Activated CD4-positive, alpha-beta T cell treated with anti-CD3 and anti-CD28 coated beads, Interleukin-2, amount 10 ng/mL, durations not matched to agents 24 days and 14 days (primary cell): Measurements from ENCODE around the gene ZNF441. TPM values are rescaled to one million over a fixed set of nuclear protein-coding genes. Genes with fewer than 3 reads are reported as not detected.

ENCODE experiments used
- total RNA-seq: library from RNA; stranded (reverse); gene quantifications from 2 replicates; pipeline ENCODE4 v1.2.3, GENCODE V29; 2022

Gene ZNF441
- total RNA-seq, 1 donor from 2014 or later = 4.0 TPM

Other genes starting within 250 kb of the ZNF441 start
- 39.7 and 41.6 TPM in 2 replicates for gene ECSIT, start 237.9 kb upstream of the ZNF441 start, total RNA-seq
- not detected in 2 replicates for gene CNN1, start 228.1 kb upstream of the ZNF441 start, total RNA-seq
- 71.9 and 74.2 TPM in 2 replicates for gene ELOF1, start 207.8 kb upstream of the ZNF441 start, total RNA-seq
- gene ACP5, start 189.4 kb upstream of the ZNF441 start, total RNA-seq = 8.2 and 9.5 TPM in 2 replicates
- gene ZNF627, start 169.5 kb upstream of the ZNF441 start, total RNA-seq = 5.2 and 7.1 TPM in 2 replicates
- 2.4 and 3.0 TPM in 2 replicates for gene ZNF823, start 28.1 kb upstream of the ZNF441 start, total RNA-seq
- gene ZNF491, start 31.5 kb downstream of the ZNF441 start, total RNA-seq = 0.12 and 0.68 TPM in 2 replicates
- 7.4 and 10.5 TPM in 2 replicates for gene ZNF440, start 47.3 kb downstream of the ZNF441 start, total RNA-seq
- 3.3 and 3.9 TPM in 2 replicates for gene ZNF439, start 81.7 kb downstream of the ZNF441 start, total RNA-seq
- gene ZNF69, start 120.8 kb downstream of the ZNF441 start, total RNA-seq = 0.21 and 0.40 TPM in 2 replicates
- 12.6 and 13.4 TPM in 2 replicates for gene ZNF700, start 158.1 kb downstream of the ZNF441 start, total RNA-seq
- gene ZNF763, start 198.0 kb downstream of the ZNF441 start, total RNA-seq = 0.31 and 0.51 TPM in 2 replicates